T-helper 1 cell treated with Interleukin-12 subunit alpha and Interleukin-12 subunit beta and Interleukin-4 antibody, amounts not matched to agents 30 μg/mL and 1 μg/mL, for 36 hours (primary cell): ENCODE results near the gene ANKRD11.
"Not testable (repeated sequence)": the region's sequence is repeated elsewhere in the genome, so short reads cannot be mapped to it uniquely, and the experiment has no call there.

Source experiments
- H3K27ac Mint-ChIP-seq: one replicate; pipeline ENCODE4 v1.8.0; 2021; ENCODE audit warnings: mild to moderate bottlenecking, mixed read lengths
- H3K27me3 Mint-ChIP-seq: one replicate; pipeline ENCODE4 v1.8.0; 2021; ENCODE audit warnings: low read depth, mixed read lengths
- H3K36me3 Mint-ChIP-seq: one replicate; pipeline ENCODE4 v1.8.0; 2021; ENCODE audit warnings: low read depth, mixed read lengths
- H3K4me1 Mint-ChIP-seq: one replicate; pipeline ENCODE4 v1.8.0; 2021; ENCODE audit warnings: low read depth, mixed read lengths
- H3K4me3 Mint-ChIP-seq: one replicate; pipeline ENCODE4 v1.8.0; 2021; ENCODE audit warnings: mild to moderate bottlenecking, moderate library complexity, mixed read lengths
- H3K9me3 Mint-ChIP-seq: one replicate; pipeline ENCODE4 v1.8.0; 2021; ENCODE audit warnings: mixed read lengths

ANKRD11 gene

GRCh38 chr16:89443727-89444084 is 46.7 kb downstream of the ANKRD11 start:
- Mint-ChIP-seq H3K27ac (peak overlapping the region; percentile 44), H3K36me3 (peaks cover 5% of the 10 kb centered on the region)

DNA sequence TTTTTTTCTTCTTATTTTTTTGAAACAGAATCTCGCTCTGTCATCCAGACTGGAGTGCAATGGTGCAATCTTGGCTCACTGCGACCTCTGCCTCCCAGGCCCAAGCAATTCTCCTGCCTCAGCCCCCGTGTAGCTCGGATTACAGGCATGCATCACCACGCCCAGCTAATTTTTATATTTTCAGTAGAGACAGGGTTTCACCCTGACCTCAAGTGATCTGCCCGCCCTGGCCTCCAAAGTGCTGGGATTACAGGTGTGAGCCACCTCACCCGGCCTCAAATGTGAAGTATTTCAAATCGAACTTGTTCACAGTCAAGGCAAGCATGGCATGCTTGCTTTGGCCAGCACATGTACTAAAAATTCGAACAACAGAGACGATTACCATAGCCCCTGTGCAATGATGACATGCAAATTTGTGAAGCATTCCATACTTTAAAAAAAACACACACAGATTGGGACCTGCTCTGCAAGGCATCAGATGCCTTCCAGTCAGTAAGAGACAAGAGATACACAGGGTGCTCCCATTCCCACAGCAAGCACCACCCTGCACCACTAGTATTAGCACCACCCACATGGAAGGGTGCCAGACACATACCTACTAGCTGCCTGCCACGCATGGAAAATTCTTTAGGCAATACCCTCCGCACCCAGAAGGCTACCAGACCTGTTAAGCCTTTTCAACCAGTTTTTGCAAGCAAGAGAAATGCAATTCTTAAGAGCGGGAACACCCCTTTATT is 47.2 kb downstream of the ANKRD11 start:
- peaks cover 5% of the 10 kb centered on the region for H3K36me3 Mint-ChIP-seq
- peaks cover 79% of the 10 kb centered on the region for H3K4me1 Mint-ChIP-seq

More at GRCh38 chr16:89443727-89444084, 46.7 kb downstream of the ANKRD11 start:
- H3K4me1 Mint-ChIP-seq: peaks cover 81% of the 10 kb centered on the region
- H3K9me3 Mint-ChIP-seq: no peaks in the 10 kb centered on the region
- H3K4me3 Mint-ChIP-seq: no peak overlapping the region
- no peaks in the 10 kb centered on the region for H3K27me3 Mint-ChIP-seq

GRCh38 chr16:89442588-89442987 is 47.8 kb downstream of the ANKRD11 start:
- Mint-ChIP-seq H3K9me3 (no peaks in the 10 kb centered on the region), H3K27me3 (no peaks in the 10 kb centered on the region), H3K4me3 (no peak overlapping the region), H3K4me1 (peaks cover 83% of the 10 kb centered on the region), H3K27ac (peak overlapping the region; percentile 4), H3K36me3 (peaks cover 9% of the 10 kb centered on the region)

More for the DNA sequence above, 47.2 kb downstream of the ANKRD11 start:
- H3K27ac Mint-ChIP-seq: peak overlapping the region; percentile 44
- H3K9me3 Mint-ChIP-seq: no peaks in the 10 kb centered on the region
- peak overlapping the region; percentile 1 for H3K4me3 Mint-ChIP-seq
- no peaks in the 10 kb centered on the region for H3K27me3 Mint-ChIP-seq

GRCh38 chr16:89439659-89440058 is 50.7 kb downstream of the ANKRD11 start:
- Mint-ChIP-seq H3K4me1 (peaks cover 79% of the 10 kb centered on the region), H3K27me3 (no peaks in the 10 kb centered on the region), H3K4me3 (no peak overlapping the region), H3K36me3 (peaks cover 15% of the 10 kb centered on the region), H3K9me3 (no peaks in the 10 kb centered on the region), H3K27ac (peak overlapping the region; percentile 9)

DNA sequence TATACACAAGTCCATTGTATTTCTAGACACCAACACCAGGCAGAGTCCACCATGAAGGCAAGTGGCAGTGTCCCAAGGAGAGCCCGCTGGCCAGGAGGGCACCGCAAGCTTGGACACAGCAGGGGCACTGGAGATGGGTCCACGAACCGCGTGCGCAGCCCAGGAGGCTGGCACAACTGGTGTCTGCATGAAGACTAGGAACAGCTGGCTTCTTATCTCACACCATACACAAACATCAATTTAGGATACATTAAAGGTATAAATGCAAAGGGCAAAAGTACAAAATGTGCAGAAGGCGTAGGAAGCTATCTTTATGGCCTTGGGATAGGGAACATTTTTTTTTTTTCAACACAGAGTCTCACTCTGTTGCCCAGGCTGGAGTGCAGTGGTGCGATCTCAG is 52.4 kb downstream of the ANKRD11 start:
- H3K27ac Mint-ChIP-seq: peak overlapping the region; percentile 53
- H3K36me3 Mint-ChIP-seq: peaks cover 15% of the 10 kb centered on the region
- H3K27me3 Mint-ChIP-seq: no peaks in the 10 kb centered on the region
- peaks cover 75% of the 10 kb centered on the region for H3K4me1 Mint-ChIP-seq
- no peaks in the 10 kb centered on the region for H3K9me3 Mint-ChIP-seq
- no peak overlapping the region for H3K4me3 Mint-ChIP-seq

DNA sequence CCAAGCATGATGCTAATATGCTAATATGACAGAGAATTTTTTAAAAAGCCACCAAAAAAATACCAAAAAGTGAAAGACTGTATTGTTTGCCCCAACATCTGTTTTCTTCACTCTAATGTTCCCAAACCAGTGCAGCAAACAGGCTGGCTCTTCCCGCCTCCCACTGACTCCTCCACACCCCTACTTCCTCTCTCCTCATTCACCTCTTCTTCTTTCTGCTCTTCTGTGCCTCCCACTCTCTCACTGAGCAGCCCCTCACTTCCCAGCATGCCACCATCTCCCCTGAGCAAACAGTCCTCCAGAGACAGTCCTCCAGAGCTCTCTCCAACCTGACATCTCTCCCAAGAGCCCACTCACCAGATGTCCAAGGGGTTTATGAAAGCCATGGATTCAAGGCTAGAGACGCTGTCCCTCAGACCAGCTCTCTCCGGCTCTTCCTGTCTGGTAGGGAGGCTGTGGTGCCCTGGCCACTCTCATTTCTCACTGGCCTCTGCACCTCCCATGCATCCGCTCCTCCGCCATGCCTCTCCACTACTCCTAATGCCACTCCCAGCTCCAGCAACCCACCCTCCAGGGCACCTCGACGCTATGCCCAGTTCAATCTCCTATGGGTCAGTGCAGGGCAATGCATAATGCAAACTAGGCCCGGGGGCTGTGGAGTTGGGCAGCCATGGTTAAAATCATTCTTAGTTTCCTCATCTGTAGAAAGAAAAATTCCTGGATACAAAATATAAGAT is 52.9 kb downstream of the ANKRD11 start:
- peaks cover 15% of the 10 kb centered on the region for H3K36me3 Mint-ChIP-seq
- no peaks in the 10 kb centered on the region for H3K27me3 Mint-ChIP-seq
- peak overlapping the region; percentile 53 for H3K27ac Mint-ChIP-seq
- H3K9me3 Mint-ChIP-seq: no peaks in the 10 kb centered on the region
- peaks cover 69% of the 10 kb centered on the region for H3K4me1 Mint-ChIP-seq
- H3K4me3 Mint-ChIP-seq: no peak overlapping the region

DNA sequence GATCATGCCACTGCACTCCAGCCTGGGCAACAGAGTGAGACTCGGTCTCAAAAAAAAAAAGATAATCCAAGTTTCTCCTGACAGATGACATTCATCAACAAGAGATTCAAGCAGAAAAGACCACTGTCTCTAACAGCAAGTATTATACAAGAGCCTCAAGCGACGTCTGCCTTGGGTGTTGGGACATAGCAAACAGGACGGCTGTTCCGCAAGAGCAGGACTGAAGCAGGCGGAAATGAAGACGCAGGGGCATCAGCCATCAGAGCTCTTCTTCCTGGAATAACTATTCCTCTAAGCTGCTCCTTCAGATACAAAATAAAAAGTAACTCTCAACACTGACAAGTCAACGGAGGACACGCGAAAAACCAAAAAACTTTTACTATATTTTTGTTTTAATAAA is 54.0 kb downstream of the ANKRD11 start:
- H3K27ac Mint-ChIP-seq: peak overlapping the region; percentile 9
- no peaks in the 10 kb centered on the region for H3K27me3 Mint-ChIP-seq
- peaks cover 62% of the 10 kb centered on the region for H3K4me1 Mint-ChIP-seq
- H3K4me3 Mint-ChIP-seq: no peak overlapping the region
- no peaks in the 10 kb centered on the region for H3K9me3 Mint-ChIP-seq
- peaks cover 15% of the 10 kb centered on the region for H3K36me3 Mint-ChIP-seq

DNA sequence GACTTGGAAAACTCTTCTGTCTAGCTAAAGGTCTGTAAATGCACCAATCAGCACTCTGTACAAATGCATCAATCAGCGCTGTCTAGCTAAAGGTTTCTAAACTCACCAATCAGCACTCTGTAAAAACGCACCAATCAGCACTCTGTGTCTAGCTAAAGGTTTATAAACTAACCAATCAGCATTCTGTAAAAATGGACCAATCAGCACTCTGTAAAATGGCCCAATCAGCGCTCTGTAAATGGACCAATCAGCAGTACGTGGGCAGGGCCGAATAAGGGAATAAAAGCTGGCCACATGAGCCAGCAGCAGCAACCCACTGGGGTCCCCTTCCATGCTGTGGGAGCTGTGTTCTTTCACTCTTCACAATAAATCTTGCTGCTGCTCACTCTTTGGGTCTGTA is 55.3 kb downstream of the ANKRD11 start:
- peaks cover 52% of the 10 kb centered on the region for H3K4me1 Mint-ChIP-seq
- H3K27me3 Mint-ChIP-seq, H3K9me3 Mint-ChIP-seq: not testable (repeated sequence)
- H3K36me3 Mint-ChIP-seq: peaks cover 13% of the 10 kb centered on the region
- H3K4me3 Mint-ChIP-seq: peak overlapping the region; percentile 45
- peak overlapping the region; percentile 54 for H3K27ac Mint-ChIP-seq

DNA sequence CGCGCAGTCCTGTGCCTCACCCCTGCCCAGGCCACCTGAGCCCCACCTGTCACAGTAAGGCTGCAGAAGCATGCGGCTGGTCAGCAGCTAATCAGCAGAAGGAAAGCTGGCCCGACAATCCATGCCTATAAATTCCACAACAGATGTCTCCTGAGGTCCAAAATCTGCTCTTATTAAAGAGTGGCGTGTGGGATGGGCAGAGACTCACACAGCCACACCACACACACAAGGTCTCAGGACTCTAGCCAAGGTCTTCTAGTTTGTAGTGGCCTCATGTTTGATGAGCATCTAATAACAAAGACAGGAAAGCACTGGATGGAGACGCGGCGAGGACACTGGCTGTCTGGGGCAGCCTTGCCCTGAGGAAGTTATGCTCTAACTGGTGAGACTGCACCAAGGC is 55.9 kb downstream of the ANKRD11 start:
- Mint-ChIP-seq H3K27ac (no peak overlapping the region), H3K36me3 (peaks cover 12% of the 10 kb centered on the region), H3K4me1 (peaks cover 46% of the 10 kb centered on the region), H3K4me3 (no peak overlapping the region), H3K27me3 (no peaks in the 10 kb centered on the region), H3K9me3 (no peaks in the 10 kb centered on the region)

- not testable (repeated sequence) for H3K4me3 Mint-ChIP-seq, H3K27ac Mint-ChIP-seq, H3K27me3 Mint-ChIP-seq, H3K9me3 Mint-ChIP-seq
- peaks cover 12% of the 10 kb centered on the region for H3K36me3 Mint-ChIP-seq
- peaks cover 38% of the 10 kb centered on the region for H3K4me1 Mint-ChIP-seq
These were observed 56.9 kb downstream of the ANKRD11 start for GRCh38 chr16:89433363-89433984.

- H3K9me3 Mint-ChIP-seq: no peaks in the 10 kb centered on the region
- peaks cover 31% of the 10 kb centered on the region for H3K4me1 Mint-ChIP-seq
- H3K4me3 Mint-ChIP-seq: no peak overlapping the region
- peaks cover 8% of the 10 kb centered on the region for H3K36me3 Mint-ChIP-seq
- no peak overlapping the region for H3K27ac Mint-ChIP-seq
- no peaks in the 10 kb centered on the region for H3K27me3 Mint-ChIP-seq
These were observed 58.7 kb downstream of the ANKRD11 start for GRCh38 chr16:89431630-89432029.

- peaks cover 32% of the 10 kb centered on the region for H3K4me1 Mint-ChIP-seq
- no peaks in the 10 kb centered on the region for H3K9me3 Mint-ChIP-seq
- H3K27me3 Mint-ChIP-seq: no peaks in the 10 kb centered on the region
- H3K36me3 Mint-ChIP-seq: peaks cover 12% of the 10 kb centered on the region
- no peak overlapping the region for H3K27ac Mint-ChIP-seq
- no peak overlapping the region for H3K4me3 Mint-ChIP-seq
These were observed 59.2 kb downstream of the ANKRD11 start for GRCh38 chr16:89431158-89431584.

GRCh38 chr16:89430436-89431157 is 59.8 kb downstream of the ANKRD11 start:
- Mint-ChIP-seq H3K4me3 (no peak overlapping the region), H3K27ac (no peak overlapping the region)

GRCh38 chr16:89428605-89429004 is 61.8 kb downstream of the ANKRD11 start:
- H3K27me3 Mint-ChIP-seq, H3K27ac Mint-ChIP-seq, H3K9me3 Mint-ChIP-seq, H3K4me3 Mint-ChIP-seq, H3K36me3 Mint-ChIP-seq: not testable (repeated sequence)
- H3K4me1 Mint-ChIP-seq: peaks cover 35% of the 10 kb centered on the region

More at GRCh38 chr16:89430436-89431157, 59.8 kb downstream of the ANKRD11 start:
- Mint-ChIP-seq H3K36me3 (peaks cover 9% of the 10 kb centered on the region), H3K9me3 (no peaks in the 10 kb centered on the region), H3K4me1 (peaks cover 32% of the 10 kb centered on the region), H3K27me3 (no peaks in the 10 kb centered on the region)
